Measurements from ENCODE around the gene ASB10.

- TF ChIP-seq CTCF (IDR thresholded peaks at IDR 0.05) (no peak), POLR2A (IDR thresholded peaks at IDR 0.05) (no peak), POLR2AphosphoS5 (IDR thresholded peaks at IDR 0.05) (no peak), EP300 (IDR thresholded peaks at IDR 0.05) (no peak)
Observed at GRCh38 chr7:151142686-151143040, 44.4 kb downstream of the ASB10 start.

All from sigmoid colon (tissue), 4 donors.